ENCODE data around the gene FLT1. TPM values are rescaled to one million over a fixed set of nuclear protein-coding genes. Genes with fewer than 3 reads are reported as not detected.

Gene FLT1
- total RNA-seq, 1 donor from 2014 or later = 46.0 TPM

DNA sequence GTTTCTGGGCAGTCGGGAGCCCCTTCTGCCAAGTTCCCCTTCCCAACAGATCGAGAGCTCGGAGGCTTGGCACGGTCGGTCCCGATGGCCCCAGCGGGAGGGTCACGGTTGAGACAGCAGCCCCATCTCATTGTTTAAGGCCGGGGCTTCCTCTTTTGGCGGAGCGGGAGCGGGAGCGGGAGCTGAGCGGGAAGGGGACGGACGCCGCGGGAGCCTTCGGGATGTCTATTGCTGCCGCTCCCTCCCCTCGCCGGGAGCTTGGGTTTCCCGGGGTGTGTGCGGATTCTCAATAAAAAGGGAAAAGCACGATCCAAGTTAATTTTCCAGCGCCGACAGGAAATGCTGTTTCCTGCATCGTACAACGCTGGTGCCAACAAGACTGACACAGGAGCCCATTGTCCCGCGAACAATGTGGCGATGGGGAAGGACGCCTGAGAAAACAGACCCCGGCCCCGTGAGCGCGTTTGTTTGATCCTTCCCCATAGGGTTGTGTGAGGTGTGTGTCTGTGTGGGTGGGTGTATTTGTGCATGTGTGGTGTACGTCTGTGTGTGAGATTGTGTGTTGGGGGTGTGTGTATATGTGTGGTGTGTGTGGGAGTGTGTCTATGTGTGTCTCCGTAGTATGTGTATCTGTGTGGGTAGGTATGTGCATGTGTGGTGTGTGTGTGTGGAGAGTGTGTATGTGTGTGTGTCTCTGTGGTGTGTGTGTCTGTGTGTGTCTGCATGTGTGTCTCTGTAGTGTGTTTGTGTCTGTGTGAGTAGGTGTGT, 36.3 kb upstream of the FLT1 start:
- peak in 1 of 2 donors; percentile 70 for DNase-seq (ENCODE audit: low spot score in 2 of 2)

DNA sequence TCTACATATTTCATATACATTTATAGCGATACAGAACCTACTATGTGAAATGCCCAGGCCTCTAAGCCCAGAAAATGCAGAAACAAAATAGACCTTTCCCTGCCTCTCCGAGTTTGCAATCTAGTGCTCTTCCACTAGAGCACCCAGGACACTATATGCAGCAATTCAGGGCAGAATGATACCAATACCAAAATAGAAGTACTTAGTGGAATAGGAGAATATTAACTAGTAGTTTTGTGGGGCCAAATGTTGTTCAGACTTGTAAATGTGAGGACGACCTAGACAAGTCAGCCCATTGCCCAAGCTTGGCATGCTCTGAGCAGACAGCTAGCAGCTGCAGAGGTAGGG, 35.8 kb upstream of the FLT1 start:
- H3K4me1 ChIP-seq = peaks cover 5% of the 10 kb centered on the region in 2 donors
- intact Hi-C loops (cut with DNase I) = no loop called here
- H3K36me3 ChIP-seq = no peaks in the 10 kb centered on the region
- H3K4me3 ChIP-seq = peak overlapping the region; percentile 19 to 68
- TF ChIP-seq, protein P1, sequence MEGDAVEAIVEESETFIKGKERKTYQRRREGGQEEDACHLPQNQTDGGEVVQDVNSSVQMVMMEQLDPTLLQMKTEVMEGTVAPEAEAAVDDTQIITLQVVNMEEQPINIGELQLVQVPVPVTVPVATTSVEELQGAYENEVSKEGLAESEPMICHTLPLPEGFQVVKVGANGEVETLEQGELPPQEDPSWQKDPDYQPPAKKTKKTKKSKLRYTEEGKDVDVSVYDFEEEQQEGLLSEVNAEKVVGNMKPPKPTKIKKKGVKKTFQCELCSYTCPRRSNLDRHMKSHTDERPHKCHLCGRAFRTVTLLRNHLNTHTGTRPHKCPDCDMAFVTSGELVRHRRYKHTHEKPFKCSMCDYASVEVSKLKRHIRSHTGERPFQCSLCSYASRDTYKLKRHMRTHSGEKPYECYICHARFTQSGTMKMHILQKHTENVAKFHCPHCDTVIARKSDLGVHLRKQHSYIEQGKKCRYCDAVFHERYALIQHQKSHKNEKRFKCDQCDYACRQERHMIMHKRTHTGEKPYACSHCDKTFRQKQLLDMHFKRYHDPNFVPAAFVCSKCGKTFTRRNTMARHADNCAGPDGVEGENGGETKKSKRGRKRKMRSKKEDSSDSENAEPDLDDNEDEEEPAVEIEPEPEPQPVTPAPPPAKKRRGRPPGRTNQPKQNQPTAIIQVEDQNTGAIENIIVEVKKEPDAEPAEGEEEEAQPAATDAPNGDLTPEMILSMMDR (IDR thresholded peaks at IDR 0.05) = no peak
- DNase-seq (ENCODE audit: low spot score in 2 of 2) = no peak
- H3K27ac ChIP-seq = no peak overlapping the region
- H3K27me3 ChIP-seq = peaks cover 12% of the 10 kb centered on the region
- H3K9me3 ChIP-seq = no peaks in the 10 kb centered on the region

More for the DNA sequence above, 36.3 kb upstream of the FLT1 start:
- Histone ChIP-seq H3K36me3 (no peaks in the 10 kb centered on the region), H3K4me1 (peaks cover 5% of the 10 kb centered on the region in 2 donors), H3K27me3 (peaks cover 12% of the 10 kb centered on the region), H3K9me3 (no peaks in the 10 kb centered on the region), H3K27ac (no peak overlapping the region), H3K4me3 (peak overlapping the region; percentile 59 to 68)
- TF ChIP-seq, protein P1 (IDR thresholded peaks at IDR 0.05) = no peak
- intact Hi-C loops (cut with DNase I) = no loop called here

DNA sequence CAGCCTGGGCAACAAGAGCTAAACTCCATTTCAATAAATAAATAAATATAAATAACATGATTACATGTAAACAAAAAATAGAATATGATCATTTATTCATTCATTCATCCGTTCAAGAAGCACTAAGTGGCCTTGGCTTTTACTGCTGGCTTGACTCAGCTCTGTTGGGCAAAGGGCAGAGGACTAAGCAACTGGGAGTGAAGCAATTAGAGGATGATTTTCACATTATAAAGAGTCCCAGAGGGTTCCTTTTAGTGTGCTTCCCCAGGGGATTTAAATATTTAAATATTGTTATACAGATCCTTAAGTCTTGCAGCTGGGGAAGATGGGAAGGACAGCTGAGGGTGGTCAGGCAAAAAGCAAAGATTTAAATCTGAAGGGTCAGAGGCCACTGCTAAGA, 34.9 kb upstream of the FLT1 start:
- Histone ChIP-seq H3K27ac (no peak overlapping the region), H3K9me3 (no peaks in the 10 kb centered on the region), H3K27me3 (peaks cover 12% of the 10 kb centered on the region), H3K4me1 (peaks cover 5% of the 10 kb centered on the region in 2 donors), H3K36me3 (no peaks in the 10 kb centered on the region), H3K4me3 (no peak overlapping the region)
- TF ChIP-seq, protein P1 (IDR thresholded peaks at IDR 0.05) = no peak
- intact Hi-C loops (cut with DNase I) = no loop called here
- no peak for DNase-seq (ENCODE audit: low spot score in 2 of 2)

- Histone ChIP-seq H3K4me3 (no peak overlapping the region), H3K9me3 (no peaks in the 10 kb centered on the region), H3K4me1 (peaks cover 5% of the 10 kb centered on the region in 2 donors), H3K27ac (no peak overlapping the region), H3K36me3 (no peaks in the 10 kb centered on the region), H3K27me3 (peaks cover 12% of the 10 kb centered on the region)
- TF ChIP-seq, protein P1 (IDR thresholded peaks at IDR 0.05) = no peak
- intact Hi-C loops (cut with DNase I) = no loop called here
- no peak for DNase-seq (ENCODE audit: low spot score in 2 of 2)
Observed at GRCh38 chr13:28528848-28529247, 33.9 kb upstream of the FLT1 start.

DNA sequence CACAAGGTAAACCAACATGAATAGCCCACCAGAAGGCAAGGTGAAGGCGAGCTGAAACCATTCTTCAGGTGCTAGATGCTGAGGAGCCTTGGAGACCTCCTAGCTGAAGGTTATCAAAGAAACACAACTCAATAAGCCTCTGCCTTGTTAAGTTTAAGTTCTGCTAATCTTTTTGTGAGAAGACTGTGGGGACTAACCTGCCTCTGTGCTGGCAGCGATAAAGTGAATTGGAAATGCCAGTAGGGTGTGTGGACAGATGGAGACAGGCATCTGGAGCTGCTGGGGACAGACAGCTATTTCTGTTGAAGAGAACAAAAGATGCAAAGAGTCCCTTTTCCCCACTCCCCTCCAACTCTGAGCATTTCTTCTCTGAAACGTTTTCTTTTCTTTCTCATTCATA, 33.5 kb upstream of the FLT1 start:
- DNase-seq (ENCODE audit: low spot score in 2 of 2) = no peak

More for the DNA sequence above, 33.5 kb upstream of the FLT1 start:
- Histone ChIP-seq H3K27me3 (peaks cover 12% of the 10 kb centered on the region), H3K4me3 (no peak overlapping the region), H3K36me3 (no peaks in the 10 kb centered on the region), H3K27ac (no peak overlapping the region), H3K4me1 (peaks cover 5% of the 10 kb centered on the region in 2 donors), H3K9me3 (no peaks in the 10 kb centered on the region)
- intact Hi-C loops (cut with DNase I) = no loop called here
- TF ChIP-seq, protein P1 (IDR thresholded peaks at IDR 0.05) = no peak

Measured in ascending aorta (tissue), 2 donors.